Activated CD4-positive, alpha-beta memory T cell treated with anti-CD3 and anti-CD28 coated beads, Interleukin-2, amount 10 ng/mL, durations not matched to agents 7 days and 5 days (primary cell): ENCODE measurements around the gene KREMEN1. TPM values are rescaled to one million over a fixed set of nuclear protein-coding genes. Genes with fewer than 3 reads are reported as not detected.
"Not testable (repeated sequence)": the region's sequence is repeated elsewhere in the genome, so short reads cannot be mapped to it uniquely, and the experiment has no call there.

Experiments used
- CTCF ChIA-PET: fragments of 350-600 bp; sonication (Branson Sonifier 250); formaldehyde crosslinking; loops from one replicate; lab custom pipeline; 2021; ENCODE audit warnings: antibody characterized with exemption, inconsistent platforms; lab: Charles Lee
- POLR2A ChIA-PET: fragments of 350-600 bp; sonication (Branson Sonifier 250); formaldehyde crosslinking; loops from one replicate; lab custom pipeline; 2021; ENCODE audit warnings: antibody characterized with exemption; lab: Charles Lee
- DNase-seq: peaks from one replicate; pipeline ENCODE4 v3.0.0-alpha.2; 2020
- H3K27ac Mint-ChIP-seq: one replicate; pipeline ENCODE4 v1.8.0; 2021; ENCODE audit warnings: mild to moderate bottlenecking, mixed read lengths
- H3K27me3 Mint-ChIP-seq: one replicate; pipeline ENCODE4 v1.8.0; 2021; ENCODE audit warnings: mixed read lengths
- H3K36me3 Mint-ChIP-seq: one replicate; pipeline ENCODE4 v1.8.0; 2021; ENCODE audit warnings: low read depth, mixed read lengths
- H3K4me1 Mint-ChIP-seq: one replicate; pipeline ENCODE4 v1.8.0; 2021; ENCODE audit warnings: mixed read lengths
- H3K4me3 Mint-ChIP-seq: one replicate; pipeline ENCODE4 v1.8.0; 2021; ENCODE audit warnings: mild to moderate bottlenecking, mixed read lengths
- H3K9me3 Mint-ChIP-seq: one replicate; pipeline ENCODE4 v1.8.0; 2021; ENCODE audit warnings: mixed read lengths
- total RNA-seq, 2 experiments: library from RNA; stranded (reverse); gene quantifications; one replicate each; pipeline ENCODE4 v1.2.3, GENCODE V29; 2021

Gene KREMEN1
- total RNA-seq, 2 experiments from 2014 or later: not detected

DNA sequence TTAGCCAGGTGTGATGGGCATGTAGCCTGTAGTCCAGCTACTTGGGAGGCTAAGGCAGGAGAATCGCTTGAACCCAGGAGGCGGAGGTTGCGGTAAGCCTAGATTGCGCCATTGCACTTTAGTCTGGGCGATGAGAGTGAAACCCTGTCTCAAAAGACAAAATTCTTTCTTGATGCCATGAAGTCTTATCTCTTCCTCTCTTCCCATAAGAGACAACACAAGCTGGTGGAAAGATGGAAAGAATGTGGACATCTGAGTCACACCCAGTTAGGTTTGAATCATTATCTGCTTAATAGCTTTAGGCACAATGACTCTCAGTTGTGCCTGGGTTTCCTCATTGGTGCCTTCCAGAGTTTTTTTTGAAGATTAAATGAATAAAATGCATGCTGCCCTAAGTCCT, 35.3 kb downstream of the KREMEN1 start:
- DNase-seq: no peak
- CTCF ChIA-PET: no interaction called here
- Mint-ChIP-seq H3K9me3 (no peaks in the 10 kb centered on the region), H3K4me3 (no peak overlapping the region), H3K4me1 (no peaks in the 10 kb centered on the region), H3K27me3 (peaks cover 24% of the 10 kb centered on the region), H3K36me3 (no peaks in the 10 kb centered on the region), H3K27ac (no peak overlapping the region)
- POLR2A ChIA-PET: no interaction called here

DNA sequence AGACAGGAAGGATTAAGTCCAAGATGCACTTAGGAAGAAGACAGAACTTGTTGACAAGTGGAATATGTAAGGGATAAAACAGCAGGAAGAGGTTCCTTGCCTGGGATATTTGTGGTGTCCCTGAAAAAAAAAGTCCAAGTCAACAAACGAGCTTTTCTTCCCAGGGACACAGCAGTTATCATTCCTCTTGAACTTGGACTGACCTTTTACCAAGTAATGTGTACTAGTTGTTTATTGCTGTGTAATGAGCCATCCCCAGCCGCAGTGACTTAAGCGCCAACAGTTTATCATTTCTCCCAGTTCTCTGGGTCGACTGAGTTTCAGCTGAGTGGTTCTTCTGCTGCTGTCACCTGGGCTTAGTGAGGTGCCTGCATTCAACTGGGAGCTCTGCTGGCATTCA, 37.0 kb downstream of the KREMEN1 start:
- Mint-ChIP-seq H3K27me3 (peaks cover 29% of the 10 kb centered on the region), H3K4me1 (no peaks in the 10 kb centered on the region)

DNA sequence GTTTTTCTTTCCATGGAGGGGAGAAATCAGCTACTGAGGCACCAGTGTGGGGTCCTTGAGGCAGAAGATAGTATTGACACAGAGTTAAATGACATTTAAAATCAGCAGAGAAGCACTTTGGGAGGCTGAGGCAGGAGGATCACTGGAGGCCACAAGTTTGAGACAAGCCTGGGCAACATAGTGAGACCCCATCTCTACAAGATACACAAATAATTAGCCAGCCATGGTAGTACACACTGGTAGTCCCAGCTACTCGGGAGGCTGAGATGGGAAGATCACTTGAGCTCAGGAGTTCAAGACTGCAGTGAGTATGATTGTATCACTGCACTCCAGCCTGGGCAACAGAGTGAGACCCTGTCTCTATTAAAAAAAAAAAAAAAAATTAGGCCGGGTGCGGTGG, 38.1 kb downstream of the KREMEN1 start:
- Mint-ChIP-seq H3K27ac (no peak overlapping the region), H3K36me3 (no peaks in the 10 kb centered on the region), H3K27me3 (peaks cover 36% of the 10 kb centered on the region), H3K4me1 (peaks cover 3% of the 10 kb centered on the region), H3K4me3 (no peak overlapping the region), H3K9me3 (no peaks in the 10 kb centered on the region)
- CTCF ChIA-PET: interaction anchor here (1.3 kb wide), 1 partner anchor 43 kb away, joined by 3 read pairs; no protein-coding TSS in a partner anchor
- no peak for DNase-seq
- POLR2A ChIA-PET: no interaction called here

More for the DNA sequence above, 37.0 kb downstream of the KREMEN1 start:
- Mint-ChIP-seq H3K36me3 (no peaks in the 10 kb centered on the region), H3K4me3 (no peak overlapping the region), H3K9me3 (no peaks in the 10 kb centered on the region), H3K27ac (no peak overlapping the region)
- DNase-seq: no peak
- CTCF ChIA-PET: interaction anchor here (1.3 kb wide), 1 partner anchor 44 kb away, joined by 3 read pairs; no protein-coding TSS in a partner anchor
- POLR2A ChIA-PET: interaction anchor here (1.0 kb wide), 1 partner anchor 9 kb away, joined by 3 read pairs; no protein-coding TSS in a partner anchor

DNA sequence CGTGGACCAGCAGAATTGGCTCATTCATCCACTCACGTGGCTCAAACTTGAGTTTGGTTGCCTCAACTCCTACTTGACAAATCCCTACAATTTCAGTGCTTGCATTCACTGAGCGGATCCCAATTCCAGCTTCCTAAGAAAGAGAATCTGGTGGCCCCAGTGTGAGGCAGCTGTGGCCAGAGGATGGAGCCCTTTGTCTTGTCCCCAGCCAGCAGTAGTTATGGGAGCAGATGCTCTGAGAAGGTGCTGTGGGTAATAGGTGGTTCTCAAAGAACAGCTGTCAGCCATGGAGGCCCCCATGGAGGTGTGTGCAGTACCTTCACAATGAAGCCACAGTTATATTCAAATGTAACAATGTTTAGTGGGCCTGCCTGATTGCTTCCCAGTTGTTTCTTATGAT, 39.3 kb downstream of the KREMEN1 start:
- Mint-ChIP-seq H3K36me3 (no peaks in the 10 kb centered on the region), H3K4me1 (peaks cover 11% of the 10 kb centered on the region), H3K4me3 (no peak overlapping the region), H3K27ac (no peak overlapping the region), H3K9me3 (no peaks in the 10 kb centered on the region), H3K27me3 (peaks cover 41% of the 10 kb centered on the region)
- ChIA-PET CTCF (no interaction called here), POLR2A (no interaction called here)
- DNase-seq: no peak

DNA sequence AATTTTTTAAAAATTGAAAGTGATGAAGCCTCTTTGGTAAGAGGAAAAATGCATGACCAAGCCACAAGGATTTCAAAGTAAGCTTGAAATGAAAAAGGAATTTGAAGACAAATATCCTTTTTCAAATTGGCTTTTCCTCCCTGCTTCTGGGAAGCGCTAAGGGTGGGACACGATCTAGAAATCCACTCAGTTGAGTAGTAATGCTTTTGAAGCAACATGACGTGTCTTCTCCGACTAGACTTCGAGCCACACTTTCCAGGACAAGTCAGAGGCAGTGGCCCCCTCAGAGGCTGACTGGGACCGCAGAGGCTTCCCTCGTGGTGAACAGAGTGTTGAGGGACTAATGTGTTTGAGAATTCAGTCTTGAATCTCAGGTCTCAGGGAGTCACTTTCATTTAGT, 39.8 kb downstream of the KREMEN1 start:
- Mint-ChIP-seq H3K36me3 (no peaks in the 10 kb centered on the region), H3K27me3 (peaks cover 41% of the 10 kb centered on the region), H3K27ac (no peak overlapping the region), H3K4me1 (peaks cover 11% of the 10 kb centered on the region), H3K9me3 (no peaks in the 10 kb centered on the region), H3K4me3 (no peak overlapping the region)
- CTCF ChIA-PET: no interaction called here
- no peak for DNase-seq
- POLR2A ChIA-PET: no interaction called here

DNA sequence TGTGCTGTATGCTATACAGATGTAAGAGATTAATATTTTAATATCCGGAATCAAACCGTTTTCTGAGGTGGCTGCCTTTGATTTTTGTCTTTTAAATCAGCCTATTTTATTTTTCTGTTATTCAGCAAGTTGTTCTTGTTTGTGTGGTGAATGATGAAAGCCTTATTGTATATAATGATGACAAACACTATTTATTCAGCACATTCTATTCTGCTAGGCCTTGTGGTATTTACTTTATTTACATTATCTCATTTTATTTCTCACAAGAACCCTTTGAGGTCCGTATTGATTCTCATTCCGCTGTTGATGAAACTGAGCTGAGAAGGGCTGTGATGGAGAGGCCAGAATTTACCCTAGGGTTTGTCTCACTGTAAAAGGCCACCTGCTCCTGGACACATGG, 40.5 kb downstream of the KREMEN1 start:
- no peak overlapping the region for H3K4me3 Mint-ChIP-seq

DNA sequence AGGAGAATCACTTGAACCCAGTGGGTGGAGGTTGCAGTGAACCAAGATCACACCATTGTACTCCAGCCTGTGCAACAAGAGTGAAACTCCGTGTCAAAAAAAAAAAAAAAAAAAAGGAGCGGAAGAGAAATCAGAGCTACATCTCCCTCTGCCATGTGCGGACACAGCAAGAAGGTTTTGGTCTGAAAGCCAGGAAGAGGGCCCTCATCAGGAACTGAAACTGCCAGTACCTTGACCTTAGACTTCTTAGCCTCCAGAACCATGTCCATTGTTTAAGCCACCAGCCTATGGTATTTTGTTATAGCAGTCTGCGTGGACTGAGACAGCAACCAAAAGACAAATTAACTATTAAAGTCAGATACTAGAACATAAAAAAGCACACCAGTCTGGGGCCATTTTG, 41.6 kb downstream of the KREMEN1 start:
- H3K27me3 Mint-ChIP-seq: peaks cover 39% of the 10 kb centered on the region
- no peaks in the 10 kb centered on the region for H3K36me3 Mint-ChIP-seq
- no peak overlapping the region for H3K27ac Mint-ChIP-seq
- peaks cover 2% of the 10 kb centered on the region for H3K9me3 Mint-ChIP-seq
- H3K4me1 Mint-ChIP-seq: peaks cover 11% of the 10 kb centered on the region
- CTCF ChIA-PET: no interaction called here
- POLR2A ChIA-PET: no interaction called here
- no peak for DNase-seq
- H3K4me3 Mint-ChIP-seq: no peak overlapping the region

More for the DNA sequence above, 40.5 kb downstream of the KREMEN1 start:
- no peaks in the 10 kb centered on the region for H3K36me3 Mint-ChIP-seq
- peaks cover 2% of the 10 kb centered on the region for H3K9me3 Mint-ChIP-seq
- peaks cover 11% of the 10 kb centered on the region for H3K4me1 Mint-ChIP-seq
- peaks cover 44% of the 10 kb centered on the region for H3K27me3 Mint-ChIP-seq
- ChIA-PET CTCF (no interaction called here), POLR2A (no interaction called here)
- H3K27ac Mint-ChIP-seq: no peak overlapping the region
- DNase-seq: no peak

DNA sequence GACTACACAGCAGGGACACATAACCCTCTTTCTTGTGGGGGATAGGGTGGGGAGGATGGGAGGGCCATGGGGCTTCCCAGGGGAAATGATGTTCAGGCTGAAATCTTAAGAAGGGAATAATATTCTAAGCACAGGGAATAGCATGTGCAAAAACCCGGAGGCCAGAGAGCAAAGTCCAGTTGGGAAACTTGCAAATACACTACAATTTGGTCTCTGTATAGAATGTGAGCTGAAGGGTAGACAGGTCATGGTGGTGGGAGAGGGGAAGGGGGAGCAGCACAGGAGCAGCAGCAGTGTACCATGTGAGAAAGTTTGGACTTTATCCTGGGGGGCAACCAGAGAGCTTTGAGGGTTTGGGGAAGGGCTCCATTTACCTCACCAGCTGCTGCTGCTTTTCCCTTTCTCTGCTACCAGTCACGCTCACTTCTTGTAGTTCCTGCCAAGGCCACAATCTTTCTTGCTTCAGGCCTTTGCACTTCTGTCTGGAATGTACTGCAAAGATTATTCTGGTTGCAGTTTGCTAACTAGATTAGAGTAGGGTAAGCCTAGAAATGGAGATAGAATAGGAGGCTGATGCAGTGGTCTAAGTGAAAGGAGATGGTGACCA, 43.0 kb downstream of the KREMEN1 start:
- Mint-ChIP-seq H3K4me1 (peaks cover 13% of the 10 kb centered on the region), H3K27me3 (peaks cover 42% of the 10 kb centered on the region), H3K4me3 (no peak overlapping the region), H3K27ac (no peak overlapping the region), H3K9me3 (peaks cover 5% of the 10 kb centered on the region), H3K36me3 (peaks cover 7% of the 10 kb centered on the region)
- DNase-seq: no peak
- ChIA-PET POLR2A (no interaction called here), CTCF (interaction anchor here (1.2 kb wide), 1 partner anchor 38 kb away, joined by 4 read pairs; no protein-coding TSS in a partner anchor)

DNA sequence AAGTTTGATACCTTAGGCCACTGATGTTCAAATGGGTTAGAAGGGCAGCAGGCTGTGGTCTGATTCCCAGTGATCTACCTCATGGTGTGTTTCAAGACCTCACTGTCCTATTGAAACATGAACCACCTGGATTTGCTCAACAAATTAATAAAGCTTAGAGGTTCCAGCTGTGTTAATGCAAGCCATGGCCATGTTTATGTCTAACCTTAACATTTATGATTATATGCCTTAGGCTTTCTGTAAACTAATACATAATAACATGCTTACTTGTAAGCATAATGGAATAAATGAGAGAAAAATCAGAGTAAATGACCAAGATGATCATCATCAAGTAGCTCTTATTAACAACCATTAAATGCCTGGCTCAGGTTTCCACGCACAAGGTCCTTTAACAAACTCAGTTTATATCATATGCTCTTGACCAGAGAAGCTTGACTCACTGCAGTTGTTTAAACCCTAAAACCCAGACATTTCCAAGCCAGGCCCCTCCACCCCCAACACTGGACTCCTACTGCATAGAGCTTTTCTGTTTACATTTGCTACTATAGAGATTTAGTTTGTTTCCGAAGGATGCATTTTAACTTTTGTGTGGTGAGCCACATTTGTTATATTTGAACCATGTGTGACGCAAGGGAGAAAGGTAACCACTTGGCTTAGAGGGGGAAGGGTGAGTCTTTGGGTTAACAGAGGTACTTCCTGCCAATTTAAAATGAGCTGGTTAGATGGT, 43.7 kb downstream of the KREMEN1 start:
- DNase-seq: no peak
- H3K27ac Mint-ChIP-seq: no peak overlapping the region
- H3K27me3 Mint-ChIP-seq: peaks cover 42% of the 10 kb centered on the region
- ChIA-PET POLR2A (interaction anchor here (0.6 kb wide), 1 partner anchor 274 kb away, joined by 5 read pairs; no protein-coding TSS in a partner anchor), CTCF (interaction anchor here (1.2 kb wide), 2 partner anchors 37 to 129 kb away, joined by 3 to 4 read pairs; no protein-coding TSS in a partner anchor)
- H3K36me3 Mint-ChIP-seq: peaks cover 7% of the 10 kb centered on the region
- H3K9me3 Mint-ChIP-seq: peaks cover 5% of the 10 kb centered on the region
- no peak overlapping the region for H3K4me3 Mint-ChIP-seq
- H3K4me1 Mint-ChIP-seq: peaks cover 18% of the 10 kb centered on the region

DNA sequence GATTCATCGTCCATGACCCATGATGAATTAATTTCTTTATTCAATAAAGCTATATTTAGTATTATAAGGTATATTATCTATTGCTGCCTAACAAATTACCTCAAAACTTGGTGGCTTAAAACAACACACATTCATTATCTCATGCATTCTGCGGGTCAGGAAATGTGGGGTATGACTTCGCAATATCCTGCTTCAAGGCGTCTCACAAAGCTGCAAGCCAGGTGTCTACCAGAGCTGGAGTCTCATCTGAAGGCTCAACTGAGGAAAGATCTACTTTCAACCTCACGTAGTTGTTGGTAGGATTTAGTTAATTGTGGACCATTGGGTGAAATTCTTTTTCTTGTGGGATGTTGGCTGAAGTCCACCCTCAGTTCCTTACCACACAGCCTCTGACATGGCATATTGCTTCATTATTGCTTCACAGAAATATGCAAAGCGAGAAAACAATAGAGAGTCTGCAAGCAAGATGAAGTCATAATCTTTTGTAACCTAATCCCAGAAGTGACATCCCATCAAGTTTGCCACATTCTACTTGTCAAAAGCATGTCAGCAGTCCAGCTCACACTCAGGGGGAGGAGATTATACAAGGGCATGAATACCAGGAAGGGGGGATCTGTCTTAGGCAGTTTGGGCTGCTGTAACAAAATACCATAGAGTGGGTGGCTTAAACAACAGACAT, 45.1 kb downstream of the KREMEN1 start:
- H3K4me3 Mint-ChIP-seq: no peak overlapping the region
- H3K27ac Mint-ChIP-seq: no peak overlapping the region
- H3K4me1 Mint-ChIP-seq: peaks cover 25% of the 10 kb centered on the region
- peaks cover 5% of the 10 kb centered on the region for H3K9me3 Mint-ChIP-seq
- DNase-seq: no peak
- peaks cover 36% of the 10 kb centered on the region for H3K27me3 Mint-ChIP-seq
- ChIA-PET POLR2A (interaction anchor here (0.6 kb wide), 1 partner anchor 467 kb away, joined by 3 read pairs; no protein-coding TSS in a partner anchor), CTCF (no interaction called here)
- H3K36me3 Mint-ChIP-seq: peaks cover 7% of the 10 kb centered on the region

DNA sequence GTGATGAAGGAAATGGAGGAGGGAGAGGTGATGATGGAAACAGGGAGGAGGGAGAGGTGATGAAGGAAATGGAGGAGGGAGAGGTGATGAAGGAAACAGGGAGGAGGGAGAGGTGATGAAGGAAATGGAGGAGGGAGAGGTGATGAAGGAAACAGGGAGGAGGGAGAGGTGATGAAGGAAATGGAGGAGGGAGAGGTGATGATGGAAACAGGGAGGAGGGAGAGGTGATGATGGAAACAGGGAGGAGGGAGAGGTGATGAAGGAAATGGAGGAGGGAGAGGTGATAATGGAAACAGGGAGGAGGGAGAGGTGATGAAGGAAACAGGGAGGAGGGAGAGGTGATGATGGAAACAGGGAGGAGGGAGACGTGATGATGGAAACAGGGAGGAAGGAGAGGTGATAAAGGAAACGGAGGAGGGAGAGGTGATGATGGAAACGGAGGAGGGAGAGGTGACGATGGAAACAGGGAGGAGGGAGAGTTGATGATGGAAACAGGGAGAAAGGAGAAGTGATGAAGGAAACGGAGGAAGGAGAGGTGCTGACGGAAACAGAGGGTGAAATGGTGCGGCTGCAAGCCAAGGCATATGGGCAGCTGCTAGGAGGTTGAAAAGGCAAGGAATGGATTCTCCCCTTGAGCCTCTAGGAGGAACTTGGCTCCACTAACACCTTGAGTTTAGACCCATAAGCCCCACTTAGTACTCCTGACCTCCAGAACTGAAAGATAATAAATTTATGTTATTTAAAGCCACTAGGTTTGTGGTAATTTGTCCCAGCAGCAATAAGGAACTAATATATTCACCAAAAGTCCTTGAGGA, 47.5 kb downstream of the KREMEN1 start:
- DNase-seq, H3K9me3 Mint-ChIP-seq, POLR2A ChIA-PET, CTCF ChIA-PET, H3K27ac Mint-ChIP-seq, H3K36me3 Mint-ChIP-seq, H3K4me3 Mint-ChIP-seq: not testable (repeated sequence)
- peaks cover 30% of the 10 kb centered on the region for H3K4me1 Mint-ChIP-seq
- H3K27me3 Mint-ChIP-seq: peaks cover 24% of the 10 kb centered on the region

DNA sequence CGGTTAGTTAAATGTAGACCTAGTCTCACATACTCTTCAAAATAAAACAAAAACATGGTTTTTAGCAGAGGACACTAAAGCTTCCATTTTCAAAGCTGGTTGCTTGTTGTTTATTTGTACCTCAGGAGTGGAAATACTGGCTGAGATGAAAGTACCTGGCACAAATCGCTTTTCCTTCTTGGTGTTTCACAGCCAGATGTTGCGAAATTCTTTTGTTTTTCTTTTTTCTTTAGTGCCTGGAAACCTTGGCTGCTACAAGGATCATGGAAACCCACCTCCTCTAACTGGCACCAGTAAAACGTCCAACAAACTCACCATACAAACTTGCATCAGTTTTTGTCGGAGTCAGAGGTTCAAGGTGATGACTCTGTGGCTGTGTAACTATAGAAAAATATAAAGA, 48.3 kb downstream of the KREMEN1 start:
- POLR2A ChIA-PET: no interaction called here

More for the DNA sequence above, 48.3 kb downstream of the KREMEN1 start:
- H3K4me1 Mint-ChIP-seq: peaks cover 28% of the 10 kb centered on the region
- H3K4me3 Mint-ChIP-seq: no peak overlapping the region
- H3K27ac Mint-ChIP-seq: no peak overlapping the region
- CTCF ChIA-PET: no interaction called here
- peaks cover 19% of the 10 kb centered on the region for H3K27me3 Mint-ChIP-seq
- H3K36me3 Mint-ChIP-seq: peaks cover 7% of the 10 kb centered on the region
- no peak for DNase-seq
- H3K9me3 Mint-ChIP-seq: peaks cover 5% of the 10 kb centered on the region
